Gastrocnemius medialis (tissue), 4 donors: Measurements from ENCODE around the gene TUFT1. TPM values are rescaled to one million over a fixed set of nuclear protein-coding genes. Genes with fewer than 3 reads are reported as not detected.

ENCODE experiments used
- ATAC-seq, 2 donors: fragments of 150-250 bp; one replicate each; pipeline ENCODE4 v1.9.1; 2016
- DNase-seq, 2 donors: peaks; one replicate each; pipeline ENCODE4 v3.0.0-alpha.2; 2019
- H3K27ac ChIP-seq, 4 donors: fragments of 200-600 bp; sonication (generic); 1 replicate in 1 of 4; 2 replicates in 3 of 4; pipeline ENCODE4 v1.5.1; 2016 to 2018; ENCODE audit warnings: mild to moderate bottlenecking in 2 of 4, moderate library complexity in 1 of 4
- H3K27me3 ChIP-seq, 3 donors: fragments of 200-600 bp; sonication (generic) in 2 of 3; 1 replicate in 1 of 3; 2 replicates in 2 of 3; pipeline versions ENCODE4 v1.5.1 to v1.6.0; 2016 to 2019; ENCODE audit warnings: mild to moderate bottlenecking in 1 of 3, moderate library complexity in 1 of 3
- H3K36me3 ChIP-seq, 2 donors: fragments of 200-600 bp; sonication (generic) in 1 of 2; one replicate each; pipeline ENCODE4 v1.5.1; 2017 to 2018
- H3K4me1 ChIP-seq, 2 donors: fragments of 200-600 bp; sonication (generic) in 1 of 2; one replicate each; pipeline ENCODE4 v1.5.1; 2016 to 2017; ENCODE audit warnings: mild to moderate bottlenecking in 2 of 2
- H3K4me3 ChIP-seq, 4 donors: fragments of 200-600 bp; sonication (generic) in 3 of 4; 1 replicate in 1 of 4; 2 replicates in 3 of 4; pipeline ENCODE4 v1.5.1; 2016 to 2019; ENCODE audit warnings: mild to moderate bottlenecking in 2 of 4
- H3K9me3 ChIP-seq, 3 donors: fragments of 200-600 bp; sonication (generic) in 2 of 3; 1 replicate in 1 of 3; 2 replicates in 2 of 3; pipeline ENCODE4 v1.5.1; 2016 to 2019
- POLR2A ChIP-seq, 2 donors: fragments of 450-650 bp; IDR thresholded peaks; one replicate each; pipeline ENCODE4 v1.6.1; 2017; ENCODE audit warnings: antibody characterized with exemption in 2 of 2, mild to moderate bottlenecking in 2 of 2, moderate library complexity in 2 of 2
- in situ Hi-C, 4 donors: fragments of 200-750 bp; cut with MboI; loops; one replicate each; pipeline versions ENCODE4 v1.15.0 to v1.8.0; 2017; ENCODE audit warnings: low sequenced_read_pairs in 4 of 4
- intact Hi-C: fragments of 100-400 bp; cut with DNase I; formaldehyde crosslinking; loops from one replicate; pipeline ENCODE4 v1.15.1; 2023; ENCODE audit warnings: low total_unique reads
- total RNA-seq, 4 donors: library from RNA; depleted of rRNA; stranded (reverse); fragments of >200 nt; gene quantifications; one replicate each; pipeline versions ENCODE4 v1.1.0 to v1.2.3, GENCODE V29; 2016
- TF ChIP-seq, protein P1 (sequence below), 5 experiments: fragments of 450-650 bp in 3 of 5; fragments of 200-600 bp in 2 of 5; sonication (generic) in 2 of 5; IDR thresholded peaks in 4 of 5; conservative IDR thresholded peaks in 1 of 5; 1 replicate in 4 of 5; 2 replicates in 1 of 5; pipeline ENCODE4 v1.5.1; 2016 to 2019; ENCODE audit warnings: antibody characterized with exemption in 5 of 5, mild to moderate bottlenecking in 3 of 5, moderate library complexity in 3 of 5

Gene TUFT1
- total RNA-seq, 4 donors from 2014 or later = 1.2 to 4.0 (median 2.7) TPM

DNA sequence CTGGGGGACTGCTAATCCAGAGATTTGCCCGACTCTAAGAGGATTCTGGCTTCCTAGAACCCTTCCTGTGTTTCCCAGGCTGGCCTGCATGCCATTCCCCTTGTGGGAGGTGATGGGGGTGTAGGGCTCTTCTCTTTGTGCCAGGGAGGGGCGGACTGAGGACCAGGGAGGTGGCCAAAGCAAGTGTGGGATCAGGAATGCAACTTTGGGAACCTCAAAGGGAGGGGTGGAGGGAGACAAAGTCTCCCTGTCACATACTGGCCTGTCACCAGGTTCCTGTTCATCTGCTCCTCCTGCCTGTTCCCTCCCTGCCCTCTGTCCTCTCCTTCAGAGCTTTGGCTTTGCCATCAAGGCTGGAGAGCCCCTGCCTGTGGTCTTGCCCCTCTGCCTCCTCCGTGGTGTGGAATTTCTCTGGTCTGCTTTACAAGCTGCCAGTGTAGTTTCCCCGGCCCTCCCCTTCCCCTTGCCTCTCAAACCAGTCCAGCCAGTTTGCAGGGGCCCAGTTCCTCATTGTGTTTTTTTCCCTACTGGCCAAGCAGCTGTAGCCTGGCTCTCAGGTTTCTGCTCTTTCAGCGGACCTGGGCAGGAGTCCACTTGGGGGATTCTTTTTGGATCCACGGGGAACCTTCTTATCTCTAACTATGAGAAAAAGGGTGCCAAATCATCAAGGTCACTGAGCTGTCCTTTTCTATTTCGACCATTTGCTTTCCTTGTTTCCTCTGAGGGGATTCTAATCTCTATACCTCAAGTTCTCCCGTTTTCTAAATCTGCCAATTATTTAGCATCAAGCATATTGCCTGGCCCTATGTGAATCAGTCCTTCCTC, 27.1 kb upstream of the TUFT1 start:
- Histone ChIP-seq H3K36me3 (no peaks in the 10 kb centered on the region), H3K9me3 (no peaks in the 10 kb centered on the region), H3K4me1 (peaks cover 8 to 13% of the 10 kb centered on the region in 2 donors), H3K4me3 (no peak overlapping the region), H3K27me3 (peaks cover 11 to 32% (median 16%) of the 10 kb centered on the region in 3 donors), H3K27ac (no peak overlapping the region)
- intact Hi-C loops (loop anchor here (5.0 kb wide), 1 partner anchor 71 kb away; no protein-coding TSS in a partner anchor), in situ Hi-C loops (no loop called here)
- DNase-seq = no peak
- no peak for ATAC-seq
- TF ChIP-seq, protein P1, sequence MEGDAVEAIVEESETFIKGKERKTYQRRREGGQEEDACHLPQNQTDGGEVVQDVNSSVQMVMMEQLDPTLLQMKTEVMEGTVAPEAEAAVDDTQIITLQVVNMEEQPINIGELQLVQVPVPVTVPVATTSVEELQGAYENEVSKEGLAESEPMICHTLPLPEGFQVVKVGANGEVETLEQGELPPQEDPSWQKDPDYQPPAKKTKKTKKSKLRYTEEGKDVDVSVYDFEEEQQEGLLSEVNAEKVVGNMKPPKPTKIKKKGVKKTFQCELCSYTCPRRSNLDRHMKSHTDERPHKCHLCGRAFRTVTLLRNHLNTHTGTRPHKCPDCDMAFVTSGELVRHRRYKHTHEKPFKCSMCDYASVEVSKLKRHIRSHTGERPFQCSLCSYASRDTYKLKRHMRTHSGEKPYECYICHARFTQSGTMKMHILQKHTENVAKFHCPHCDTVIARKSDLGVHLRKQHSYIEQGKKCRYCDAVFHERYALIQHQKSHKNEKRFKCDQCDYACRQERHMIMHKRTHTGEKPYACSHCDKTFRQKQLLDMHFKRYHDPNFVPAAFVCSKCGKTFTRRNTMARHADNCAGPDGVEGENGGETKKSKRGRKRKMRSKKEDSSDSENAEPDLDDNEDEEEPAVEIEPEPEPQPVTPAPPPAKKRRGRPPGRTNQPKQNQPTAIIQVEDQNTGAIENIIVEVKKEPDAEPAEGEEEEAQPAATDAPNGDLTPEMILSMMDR (IDR thresholded peaks at IDR 0.05 in 4 of 5, conservative IDR thresholded peaks at IDR 0.05 in 1 of 5) = no peak
- no peak for TF ChIP-seq POLR2A (IDR thresholded peaks at IDR 0.05)

- H3K9me3 ChIP-seq = no peaks in the 10 kb centered on the region
- in situ Hi-C loops = no loop called here
Observed at GRCh38 chr1:151513626-151514121, 26.4 kb upstream of the TUFT1 start.

DNA sequence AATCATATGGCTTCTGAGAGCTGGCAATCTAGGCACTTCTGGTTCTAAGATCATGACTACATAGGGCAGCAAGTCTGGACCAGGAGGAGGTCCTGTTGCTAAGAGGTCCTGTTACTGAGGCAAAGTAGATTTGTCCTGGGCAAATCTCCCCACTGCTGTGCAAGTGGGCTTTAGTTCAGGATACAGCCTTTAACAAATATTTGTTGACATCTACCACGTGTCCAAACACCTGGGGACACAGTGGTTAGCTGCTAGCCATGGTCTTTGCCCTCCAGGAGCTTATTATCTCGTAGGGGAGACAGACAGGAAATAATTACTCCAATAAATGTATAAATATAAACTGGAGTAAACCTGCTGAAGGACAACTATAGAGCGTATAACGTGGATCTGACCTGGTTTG, 25.7 kb upstream of the TUFT1 start:
- Histone ChIP-seq H3K4me1 (peaks cover 8 to 13% of the 10 kb centered on the region in 2 donors), H3K27ac (no peak overlapping the region), H3K36me3 (no peaks in the 10 kb centered on the region), H3K27me3 (peaks cover 11 to 32% (median 16%) of the 10 kb centered on the region in 3 donors), H3K9me3 (no peaks in the 10 kb centered on the region), H3K4me3 (no peak overlapping the region)
- TF ChIP-seq, protein P1 (IDR thresholded peaks at IDR 0.05 in 4 of 5, conservative IDR thresholded peaks at IDR 0.05 in 1 of 5) = no peak
- TF ChIP-seq POLR2A (IDR thresholded peaks at IDR 0.05) = no peak
- in situ Hi-C loops = no loop called here
- intact Hi-C loops = loop anchor here (5.0 kb wide), 1 partner anchor 72 kb away; no protein-coding TSS in a partner anchor
- no peak for DNase-seq
- ATAC-seq = no peak

More at GRCh38 chr1:151513626-151514121, 26.4 kb upstream of the TUFT1 start:
- Histone ChIP-seq H3K36me3 (no peaks in the 10 kb centered on the region), H3K27me3 (peaks cover 11 to 32% (median 16%) of the 10 kb centered on the region in 3 donors), H3K27ac (no peak overlapping the region), H3K4me3 (no peak overlapping the region), H3K4me1 (peaks cover 8 to 13% of the 10 kb centered on the region in 2 donors)
- intact Hi-C loops = loop anchor here (5.0 kb wide), 1 partner anchor 71 kb away; no protein-coding TSS in a partner anchor
- ATAC-seq (no peak), DNase-seq (no peak)
- TF ChIP-seq, protein P1 (IDR thresholded peaks at IDR 0.05 in 4 of 5, conservative IDR thresholded peaks at IDR 0.05 in 1 of 5) = no peak
- no peak for TF ChIP-seq POLR2A (IDR thresholded peaks at IDR 0.05)

GRCh38 chr1:151515265-151515664, 24.8 kb upstream of the TUFT1 start:
- no peaks in the 10 kb centered on the region for H3K9me3 ChIP-seq
- H3K27ac ChIP-seq = no peak overlapping the region
- TF ChIP-seq, protein P1 (IDR thresholded peaks at IDR 0.05 in 4 of 5, conservative IDR thresholded peaks at IDR 0.05 in 1 of 5) = no peak
- no peak for TF ChIP-seq POLR2A (IDR thresholded peaks at IDR 0.05)
- in situ Hi-C loops = no loop called here
- peaks cover 8 to 13% of the 10 kb centered on the region in 2 donors for H3K4me1 ChIP-seq
- intact Hi-C loops = no loop called here
- peaks cover 11 to 32% (median 16%) of the 10 kb centered on the region in 3 donors for H3K27me3 ChIP-seq
- ATAC-seq (no peak), DNase-seq (no peak)
- H3K4me3 ChIP-seq = no peak overlapping the region
- H3K36me3 ChIP-seq = no peaks in the 10 kb centered on the region
